ENCODE results near the gene TEX10. TPM values are rescaled to one million over a fixed set of nuclear protein-coding genes. Genes with fewer than 3 reads are reported as not detected.
"Not testable (repeated sequence)": the region's sequence is repeated elsewhere in the genome, so short reads cannot be mapped to it uniquely, and the experiment has no call there.

The TEX10 gene
- total RNA-seq, 1 experiment from 2014 or later: 31.1 TPM

GRCh38 chr9:100396769-100397168, 44.0 kb upstream of the TEX10 start:
- Histone ChIP-seq H3K4me1 (no peaks in the 10 kb centered on the region), H3K36me3 (ENCODE audit: control insufficient read depth, insufficient read depth, low read length) (no peaks in the 10 kb centered on the region), H3K9me3 (no peaks in the 10 kb centered on the region), H3K27me3 (replicated peaks; ENCODE audit: control insufficient read depth, insufficient read depth, low read length) (no peaks in the 10 kb centered on the region), H3K4me3 (ENCODE audit: low read depth, low read length) (no peak overlapping the region)
- ChIA-PET POLR2A (no interaction called here), CTCF (no interaction called here)
- Mint-ChIP-seq H3K27ac (ENCODE audit: unreplicated experiment) (no peak overlapping the region), H3K9me3 (ENCODE audit: unreplicated experiment) (no peaks in the 10 kb centered on the region), H3K4me3 (ENCODE audit: unreplicated experiment) (no peak overlapping the region), H3K27me3 (ENCODE audit: insufficient read depth, unreplicated experiment) (no peaks in the 10 kb centered on the region), H3K36me3 (ENCODE audit: insufficient read depth, unreplicated experiment) (peaks cover 4% of the 10 kb centered on the region), H3K4me1 (ENCODE audit: low read depth, unreplicated experiment) (no peaks in the 10 kb centered on the region)
- no peak for DNase-seq
- BruUV-seq (replicated peaks): no TSS peak
- intact Hi-C loops (cut with micrococcal nuclease; ENCODE audit: unreplicated experiment): no loop called here
- no peak for TF ChIP-seq CTCF (IDR thresholded peaks at IDR 0.05; ENCODE audit: insufficient read depth in 1 of 2, low read depth in 1 of 2, low read length in 1 of 2, severe bottlenecking in 1 of 2, unreplicated experiment in 1 of 2)

- intact Hi-C loops (cut with micrococcal nuclease; ENCODE audit: unreplicated experiment): no loop called here
- ChIA-PET POLR2A (no interaction called here), CTCF (interaction anchor here (0.7 kb wide), 1 partner anchor 70 kb away, joined by 3 read pairs; no protein-coding TSS in a partner anchor)
- Histone ChIP-seq H3K9me3 (no peaks in the 10 kb centered on the region), H3K36me3 (ENCODE audit: control insufficient read depth, insufficient read depth, low read length) (no peaks in the 10 kb centered on the region), H3K27me3 (replicated peaks; ENCODE audit: control insufficient read depth, insufficient read depth, low read length) (no peaks in the 10 kb centered on the region), H3K4me3 (ENCODE audit: low read depth, low read length) (no peak overlapping the region), H3K4me1 (no peaks in the 10 kb centered on the region)
- BruUV-seq (replicated peaks): no TSS peak
- TF ChIP-seq CTCF (IDR thresholded peaks at IDR 0.05; ENCODE audit: insufficient read depth in 1 of 2, low read depth in 1 of 2, low read length in 1 of 2, severe bottlenecking in 1 of 2, unreplicated experiment in 1 of 2): no peak
- no peaks in the 10 kb centered on the region for H3K27me3 Mint-ChIP-seq (ENCODE audit: insufficient read depth, unreplicated experiment)
- H3K9me3 Mint-ChIP-seq (ENCODE audit: unreplicated experiment): no peaks in the 10 kb centered on the region
- no peak overlapping the region for H3K27ac Mint-ChIP-seq (ENCODE audit: unreplicated experiment)
- DNase-seq: no peak
- no peak overlapping the region for H3K4me3 Mint-ChIP-seq (ENCODE audit: unreplicated experiment)
- H3K4me1 Mint-ChIP-seq (ENCODE audit: low read depth, unreplicated experiment): no peaks in the 10 kb centered on the region
- H3K36me3 Mint-ChIP-seq (ENCODE audit: insufficient read depth, unreplicated experiment): no peaks in the 10 kb centered on the region
Measured at GRCh38 chr9:100394816-100395215, 42.1 kb upstream of the TEX10 start.

GRCh38 chr9:100394032-100394695, 41.4 kb upstream of the TEX10 start:
- H3K4me1 ChIP-seq: no peaks in the 10 kb centered on the region
- Mint-ChIP-seq H3K27ac (ENCODE audit: unreplicated experiment) (no peak overlapping the region), H3K27me3 (ENCODE audit: insufficient read depth, unreplicated experiment) (no peaks in the 10 kb centered on the region), H3K36me3 (ENCODE audit: insufficient read depth, unreplicated experiment) (no peaks in the 10 kb centered on the region), H3K9me3 (ENCODE audit: unreplicated experiment) (no peaks in the 10 kb centered on the region), H3K4me3 (ENCODE audit: unreplicated experiment) (no peak overlapping the region), H3K4me1 (ENCODE audit: low read depth, unreplicated experiment) (no peaks in the 10 kb centered on the region)
- ChIA-PET POLR2A (no interaction called here), CTCF (no interaction called here)
- no peak overlapping the region for H3K4me3 ChIP-seq (ENCODE audit: low read depth, low read length)
- H3K36me3 ChIP-seq (ENCODE audit: control insufficient read depth, insufficient read depth, low read length): no peaks in the 10 kb centered on the region
- no TSS peak for BruUV-seq (replicated peaks)
- DNase-seq: no peak
- no peaks in the 10 kb centered on the region for H3K27me3 ChIP-seq (replicated peaks; ENCODE audit: control insufficient read depth, insufficient read depth, low read length)
- TF ChIP-seq CTCF (IDR thresholded peaks at IDR 0.05; ENCODE audit: insufficient read depth in 1 of 2, low read depth in 1 of 2, low read length in 1 of 2, severe bottlenecking in 1 of 2, unreplicated experiment in 1 of 2): no peak
- H3K9me3 ChIP-seq: no peaks in the 10 kb centered on the region
- intact Hi-C loops (cut with micrococcal nuclease; ENCODE audit: unreplicated experiment): no loop called here

GRCh38 chr9:100392989-100393388, 40.2 kb upstream of the TEX10 start:
- H3K4me1 Mint-ChIP-seq (ENCODE audit: low read depth, unreplicated experiment); CTCF ChIA-PET; H3K4me3 Mint-ChIP-seq (ENCODE audit: unreplicated experiment); H3K27me3 Mint-ChIP-seq (ENCODE audit: insufficient read depth, unreplicated experiment); H3K4me1 ChIP-seq; BruUV-seq (replicated peaks); H3K4me3 ChIP-seq (ENCODE audit: low read depth, low read length); H3K9me3 ChIP-seq; H3K36me3 ChIP-seq (ENCODE audit: control insufficient read depth, insufficient read depth, low read length); POLR2A ChIA-PET; DNase-seq; H3K9me3 Mint-ChIP-seq (ENCODE audit: unreplicated experiment); H3K36me3 Mint-ChIP-seq (ENCODE audit: insufficient read depth, unreplicated experiment); H3K27ac Mint-ChIP-seq (ENCODE audit: unreplicated experiment); intact Hi-C loops (cut with micrococcal nuclease; ENCODE audit: unreplicated experiment); H3K27me3 ChIP-seq (replicated peaks; ENCODE audit: control insufficient read depth, insufficient read depth, low read length): not testable (repeated sequence)

All from Caco-2 (cell line).